ENCODE data around the gene VMAC. TPM values are rescaled to one million over a fixed set of nuclear protein-coding genes. Genes with fewer than 3 reads are reported as not detected.

Gene VMAC
- total and polyA plus RNA-seq, 2 of the 13 experiments (the other 11 are each of a cell fraction or from before 2014, with no cell fraction given), result 2.4 TPM

GRCh38 chr19:5908773-5909442 lies 4.2 kb downstream of the VMAC start (continued):
- TF ChIP-seq ZNF281 (CRISPR knock-in tag; IDR thresholded peaks at IDR 0.05; ENCODE audit: borderline replicate concordance) (no peak), HOXA7 (CRISPR knock-in tag; IDR thresholded peaks at IDR 0.05) (no peak), ZNF784 (CRISPR knock-in tag; IDR thresholded peaks at IDR 0.05; ENCODE audit: borderline replicate concordance) (no peak), DRAP1 (CRISPR knock-in tag; IDR thresholded peaks at IDR 0.05) (0 out of 2 replicates have a peak, but pooled peaks have one; percentile 5), LCORL (IDR thresholded peaks at IDR 0.05) (no peak), LCORL (CRISPR knock-in tag; IDR thresholded peaks at IDR 0.05) (peak; percentile 90; the same call in 1 of the 2 replicates), ZNF12 (CRISPR knock-in tag; IDR thresholded peaks at IDR 0.05) (0 out of 2 replicates have a peak, but pooled peaks have one; percentile 17), SIN3A (IDR thresholded peaks at IDR 0.05; ENCODE audit: borderline replicate concordance, low read depth, low read length) (no peak), SMAD1 (CRISPR knock-in tag; IDR thresholded peaks at IDR 0.05; ENCODE audit: borderline replicate concordance, low read depth) (no peak), ZNF414 (CRISPR knock-in tag; IDR thresholded peaks at IDR 0.05) (0 out of 2 replicates have a peak, but pooled peaks have one; percentile 1), TOPORS (CRISPR knock-in tag; IDR thresholded peaks at IDR 0.05) (no peak), SOX5 (CRISPR knock-in tag; IDR thresholded peaks at IDR 0.05; ENCODE audit: borderline replicate concordance) (no peak), ZNF431 (CRISPR knock-in tag; IDR thresholded peaks at IDR 0.05; ENCODE audit: borderline replicate concordance, low read depth) (no peak), ZMYM2 (CRISPR knock-in tag; IDR thresholded peaks at IDR 0.05) (no peak), EEA1 (CRISPR knock-in tag; IDR thresholded peaks at IDR 0.05; ENCODE audit: borderline replicate concordance) (no peak), ZNF687 (CRISPR knock-in tag; IDR thresholded peaks at IDR 0.05) (peak; percentile 84), ZBTB7A (CRISPR knock-in tag; IDR thresholded peaks at IDR 0.05) (peak; percentile 76), ZNF34 (CRISPR knock-in tag; IDR thresholded peaks at IDR 0.05; ENCODE audit: borderline replicate concordance) (no peak), TOE1 (CRISPR knock-in tag; IDR thresholded peaks at IDR 0.05) (no peak), ATF1 (CRISPR knock-in tag; IDR thresholded peaks at IDR 0.05) (no peak)
